ENCODE data around the gene HEATR9. TPM values are rescaled to one million over a fixed set of nuclear protein-coding genes. Genes with fewer than 3 reads are reported as not detected.

The HEATR9 gene, protein sequence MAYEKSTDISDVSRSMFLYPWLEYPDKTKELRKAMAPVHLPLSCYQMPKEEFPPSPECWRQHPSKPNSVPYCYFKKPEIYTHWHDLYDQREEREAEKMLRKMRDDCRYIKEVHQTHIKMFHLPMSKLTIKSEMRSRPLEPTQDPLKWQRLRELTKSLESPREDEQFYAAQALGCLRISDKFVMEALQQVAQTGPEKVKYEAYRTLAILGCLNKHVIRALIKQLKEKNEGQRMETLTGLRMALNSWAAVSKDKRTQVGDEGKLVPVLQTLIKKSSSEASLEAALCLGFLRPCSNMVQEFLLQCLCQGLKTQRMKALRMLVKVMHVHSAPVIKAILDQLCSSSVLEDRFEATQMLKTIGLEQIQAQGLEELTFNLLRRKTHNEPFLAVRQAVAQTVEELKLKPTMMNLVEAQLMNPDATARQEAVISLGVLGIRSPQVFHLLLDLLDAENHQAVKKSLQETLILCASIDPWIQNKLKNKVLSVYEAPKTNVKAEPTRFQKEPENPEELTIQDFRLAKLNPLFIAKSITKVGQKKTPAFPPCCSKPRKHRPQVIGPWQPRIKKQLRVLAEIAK
- total RNA-seq (1 to 10 TPM; 2.3 to 2.6 TPM), polyA plus RNA-seq (0.55 TPM)

DNA sequence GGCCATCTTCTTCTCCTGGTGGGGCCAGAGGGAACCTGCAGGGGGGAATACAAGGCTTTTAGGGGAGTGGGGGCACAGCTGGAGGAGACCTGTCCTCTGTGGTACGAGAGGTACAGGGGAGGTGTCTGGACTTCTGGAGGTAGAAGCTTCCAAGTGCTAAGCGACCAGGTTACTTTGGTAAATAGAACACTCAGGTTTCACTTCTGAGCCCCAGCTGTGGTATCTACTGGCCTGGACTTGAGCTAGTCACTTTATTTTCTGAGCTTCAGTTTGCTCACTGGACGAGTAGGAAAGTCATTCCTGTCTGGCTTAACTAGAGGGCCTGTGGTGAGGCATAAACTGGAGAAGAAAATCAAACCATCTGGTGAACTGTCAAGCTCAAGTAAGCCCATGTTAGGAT lies at the start of gene HEATR9:
Gene HEATR9, minus strand, starts transcription at position 155 of the 400 bp plus-strand sequence. Its CDS starts 149 bp downstream, at position 6.
- Histone ChIP-seq H3K9me3 (ENCODE audit: low read length) (no peaks in the 10 kb centered on the region), H3K27me3 (ENCODE audit: insufficient read depth, low read length, poor library complexity, severe bottlenecking) (no peaks in the 10 kb centered on the region), H3K4me1 (ENCODE audit: insufficient read depth, low read length) (peaks cover 10% of the 10 kb centered on the region), H3K36me3 (ENCODE audit: insufficient read depth, low read length) (peaks cover 4% of the 10 kb centered on the region), H3K27ac (ENCODE audit: low read depth, low read length) (no peak within 1 kb of the TSS), H3K4me3 (ENCODE audit: low read length) (no peak within 1 kb of the TSS)
- ChIA-PET CTCF (interaction anchor here (1.1 to 1.5 kb wide), 6 partner anchors 9 to 280 kb away, joined by 3 read pairs; partner anchors contain the start of gene CCL5), POLR2A (interaction anchor here (0.6 to 1.6 kb wide), 10 partner anchors 9 to 78 kb away, joined by 3 to 6 read pairs (median 4); no protein-coding TSS in a partner anchor)
- Mint-ChIP-seq H3K36me3 (peaks cover 23 to 70% (median 25%) of the 10 kb centered on the region in 3 donors), H3K27ac (peak within 1 kb of the TSS; percentile 22 to 83 (median 70)), H3K4me3 (no peak within 1 kb of the TSS), H3K4me1 (peaks cover 53 to 82% (median 67%) of the 10 kb centered on the region in 3 donors), H3K27me3 (no peaks in the 10 kb centered on the region), H3K9me3 (no peaks in the 10 kb centered on the region)
- no peak for DNase-seq

DNA sequence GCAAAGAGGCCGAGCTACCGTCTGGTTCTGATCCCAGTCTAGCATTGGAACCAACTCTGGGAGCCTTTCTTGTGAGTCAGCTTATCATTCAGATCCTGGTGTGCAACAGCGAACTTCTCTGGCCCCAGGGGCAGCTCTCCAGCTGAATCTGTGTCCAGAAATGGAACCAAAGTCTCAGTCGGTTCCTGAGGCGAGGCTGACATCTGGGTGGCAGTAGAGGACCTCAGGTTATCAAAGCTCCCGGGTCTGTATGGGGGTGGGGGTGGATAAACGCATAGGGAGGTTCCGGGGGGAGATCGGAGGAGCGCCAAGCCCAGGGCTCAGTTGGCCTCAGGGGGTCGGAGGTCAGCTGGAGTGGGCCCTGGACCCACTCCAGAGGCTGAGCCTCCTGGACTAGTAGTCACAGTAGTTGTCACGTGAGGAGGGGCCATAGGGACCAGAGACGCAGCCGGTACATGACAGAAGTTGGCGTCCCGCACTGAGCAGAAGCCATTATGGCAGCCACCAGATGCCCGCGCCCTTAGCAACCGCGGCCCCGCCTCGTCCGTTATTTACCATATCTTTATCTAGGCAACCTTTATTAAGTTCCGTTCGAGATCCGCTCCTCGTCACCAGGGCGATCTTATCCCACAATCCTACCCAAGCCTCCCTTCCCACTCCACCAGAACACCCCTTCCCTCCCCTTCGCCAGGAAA lies 49.0 kb upstream of the HEATR9 start:
- peaks cover 22% of the 10 kb centered on the region for H3K4me1 ChIP-seq (ENCODE audit: insufficient read depth, low read length)
- Mint-ChIP-seq H3K4me1 (peaks cover 57 to 83% (median 61%) of the 10 kb centered on the region in 3 donors), H3K4me3 (no peak overlapping the region), H3K36me3 (peaks cover 0 to 13% (median 4%) of the 10 kb centered on the region in 3 donors), H3K27me3 (no peaks in the 10 kb centered on the region), H3K27ac (peak overlapping the region in 3 of 8 donors; percentile 22 to 63 (median 29)), H3K9me3 (no peaks in the 10 kb centered on the region)
- ChIA-PET POLR2A (interaction anchor here (0.6 to 1.5 kb wide), 2 partner anchors 10 to 225 kb away, joined by 3 read pairs; no protein-coding TSS in a partner anchor), CTCF (interaction anchor here (1.4 to 1.9 kb wide), 4 partner anchors 11 to 68 kb away, joined by 4 to 6 read pairs (median 4); no protein-coding TSS in a partner anchor)
- H3K36me3 ChIP-seq (ENCODE audit: insufficient read depth, low read length): no peaks in the 10 kb centered on the region
- H3K27ac ChIP-seq (ENCODE audit: low read depth, low read length): no peak overlapping the region
- DNase-seq: no peak
- no peaks in the 10 kb centered on the region for H3K27me3 ChIP-seq (ENCODE audit: insufficient read depth, low read length, poor library complexity, severe bottlenecking)
- no peaks in the 10 kb centered on the region for H3K9me3 ChIP-seq (ENCODE audit: low read length)
- H3K4me3 ChIP-seq (ENCODE audit: low read length): no peak overlapping the region

DNA sequence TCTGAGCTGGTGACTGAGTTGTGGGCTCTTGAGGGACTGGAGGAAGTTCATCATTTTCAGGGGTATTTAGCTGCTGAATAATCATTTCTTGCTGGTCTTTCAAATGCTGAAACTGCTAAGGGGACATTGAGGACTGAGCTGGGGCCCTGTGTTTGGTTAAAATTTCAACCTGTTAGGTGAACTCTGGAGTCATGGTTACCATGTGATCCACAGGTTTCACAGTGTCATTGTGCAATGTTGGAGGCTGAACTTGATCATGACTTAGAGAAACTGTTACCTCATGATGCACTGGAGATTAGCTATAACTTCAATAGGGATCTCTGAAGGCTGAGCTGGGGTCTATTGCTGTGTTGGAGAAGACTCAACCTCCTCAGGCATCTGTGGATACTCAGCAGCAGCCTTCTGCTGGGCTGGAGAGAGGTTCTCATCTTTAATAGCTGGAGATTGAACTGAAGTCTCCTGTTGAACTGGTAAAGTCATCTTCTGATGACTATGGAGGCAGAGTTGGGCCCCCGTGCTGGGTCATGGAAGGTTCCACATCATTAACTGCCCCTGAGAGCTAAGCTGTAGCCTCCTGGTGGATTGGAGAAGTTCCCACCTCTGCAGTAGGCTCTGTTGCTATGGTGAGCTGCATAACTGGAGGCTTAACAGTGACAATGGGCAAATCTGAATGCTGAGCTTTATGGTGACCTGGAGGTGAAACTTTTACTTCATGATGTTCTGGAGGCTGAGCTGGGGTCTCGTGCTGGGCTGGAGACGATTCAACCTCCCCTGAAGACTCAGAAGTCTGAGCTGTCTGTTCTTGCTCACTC lies 46.7 kb upstream of the HEATR9 start:
- Histone ChIP-seq H3K36me3 (ENCODE audit: insufficient read depth, low read length) (no peaks in the 10 kb centered on the region), H3K9me3 (ENCODE audit: low read length) (no peaks in the 10 kb centered on the region), H3K4me1 (ENCODE audit: insufficient read depth, low read length) (peaks cover 22% of the 10 kb centered on the region), H3K27ac (ENCODE audit: low read depth, low read length) (no peak overlapping the region), H3K4me3 (ENCODE audit: low read length) (no peak overlapping the region), H3K27me3 (ENCODE audit: insufficient read depth, low read length, poor library complexity, severe bottlenecking) (no peaks in the 10 kb centered on the region)
- Mint-ChIP-seq H3K4me3 (peak overlapping the region in 3 of 7 donors; percentile 8 to 19 (median 16)), H3K4me1 (peaks cover 57 to 85% (median 64%) of the 10 kb centered on the region in 3 donors), H3K9me3 (no peaks in the 10 kb centered on the region), H3K27me3 (no peaks in the 10 kb centered on the region), H3K36me3 (peaks cover 4 to 9% (median 8%) of the 10 kb centered on the region in 3 donors), H3K27ac (peak overlapping the region in 3 of 8 donors; percentile 29 to 73 (median 36))
- no peak for DNase-seq
- ChIA-PET CTCF (interaction anchor here (0.8 to 3.2 kb wide), 8 partner anchors 8 to 66 kb away, joined by 3 to 13 read pairs (median 5); partner anchors contain the start of genes HEATR9 and RDM1), POLR2A (interaction anchor here (1.5 kb wide), 1 partner anchor 47 kb away, joined by 4 read pairs; the partner anchor contains the start of gene HEATR9)

DNA sequence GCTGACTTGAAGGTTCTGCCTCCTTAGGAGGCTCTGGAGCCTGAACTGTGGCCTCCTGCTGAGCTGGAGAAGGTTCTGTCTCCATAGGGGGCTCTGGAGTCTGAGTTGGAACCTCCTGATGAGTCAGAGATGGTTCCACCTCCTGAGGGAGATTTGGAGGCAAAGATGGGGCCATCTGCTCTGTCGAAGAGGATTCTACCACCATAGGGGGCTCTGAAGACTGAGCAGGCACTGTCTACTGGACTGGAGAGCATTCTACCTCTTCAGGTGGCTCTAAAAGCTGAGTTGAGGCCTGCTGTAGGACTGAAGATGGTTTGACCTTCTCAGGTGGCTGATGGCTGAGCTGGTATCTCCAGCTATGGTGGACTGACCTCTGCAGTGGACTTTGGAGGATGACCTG lies 45.7 kb upstream of the HEATR9 start:
- DNase-seq: no peak
- no peaks in the 10 kb centered on the region for H3K9me3 Mint-ChIP-seq
- Histone ChIP-seq H3K36me3 (ENCODE audit: insufficient read depth, low read length) (no peaks in the 10 kb centered on the region), H3K4me3 (ENCODE audit: low read length) (no peak overlapping the region), H3K9me3 (ENCODE audit: low read length) (no peaks in the 10 kb centered on the region), H3K27me3 (ENCODE audit: insufficient read depth, low read length, poor library complexity, severe bottlenecking) (no peaks in the 10 kb centered on the region), H3K27ac (ENCODE audit: low read depth, low read length) (no peak overlapping the region), H3K4me1 (ENCODE audit: insufficient read depth, low read length) (peaks cover 22% of the 10 kb centered on the region)
- H3K4me3 Mint-ChIP-seq: peak overlapping the region in 2 of 7 donors; percentile 35 to 46
- H3K36me3 Mint-ChIP-seq: peaks cover 0 to 9% (median 8%) of the 10 kb centered on the region in 3 donors
- ChIA-PET CTCF (interaction anchor here (1.2 to 3.2 kb wide), 4 partner anchors 13 to 65 kb away, joined by 4 to 13 read pairs (median 6); partner anchors contain the start of gene RDM1), POLR2A (interaction anchor here (0.8 to 1.5 kb wide), 2 partner anchors 16 to 46 kb away, joined by 3 to 4 read pairs; partner anchors contain the start of gene HEATR9)
- peak overlapping the region in 2 of 8 donors; percentile 8 to 10 for H3K27ac Mint-ChIP-seq
- no peaks in the 10 kb centered on the region for H3K27me3 Mint-ChIP-seq
- peaks cover 58 to 85% (median 66%) of the 10 kb centered on the region in 3 donors for H3K4me1 Mint-ChIP-seq

DNA sequence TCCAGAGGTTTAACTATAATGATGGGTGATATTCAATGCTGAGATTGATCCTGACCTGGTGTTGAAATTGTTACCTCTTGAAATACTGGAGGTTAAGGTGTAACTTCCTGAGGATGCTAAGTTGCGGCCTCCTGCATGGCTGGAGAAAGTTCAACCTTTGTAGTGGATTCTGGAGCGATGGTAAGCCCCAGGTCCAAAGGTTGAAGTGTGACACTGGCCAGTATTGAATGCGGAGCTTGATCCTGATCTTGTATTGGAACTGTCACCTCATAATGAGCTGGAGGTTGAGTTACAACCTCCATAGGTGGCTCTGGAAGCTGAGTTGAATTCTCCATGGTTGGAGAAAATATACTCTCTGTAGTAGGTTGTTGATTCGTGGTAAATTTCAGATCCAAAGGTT lies 44.9 kb upstream of the HEATR9 start:
- H3K27ac Mint-ChIP-seq: peak overlapping the region in 4 of 8 donors; percentile 27 to 76 (median 40)
- Histone ChIP-seq H3K27me3 (ENCODE audit: insufficient read depth, low read length, poor library complexity, severe bottlenecking) (no peaks in the 10 kb centered on the region), H3K4me1 (ENCODE audit: insufficient read depth, low read length) (peaks cover 22% of the 10 kb centered on the region)

DNA sequence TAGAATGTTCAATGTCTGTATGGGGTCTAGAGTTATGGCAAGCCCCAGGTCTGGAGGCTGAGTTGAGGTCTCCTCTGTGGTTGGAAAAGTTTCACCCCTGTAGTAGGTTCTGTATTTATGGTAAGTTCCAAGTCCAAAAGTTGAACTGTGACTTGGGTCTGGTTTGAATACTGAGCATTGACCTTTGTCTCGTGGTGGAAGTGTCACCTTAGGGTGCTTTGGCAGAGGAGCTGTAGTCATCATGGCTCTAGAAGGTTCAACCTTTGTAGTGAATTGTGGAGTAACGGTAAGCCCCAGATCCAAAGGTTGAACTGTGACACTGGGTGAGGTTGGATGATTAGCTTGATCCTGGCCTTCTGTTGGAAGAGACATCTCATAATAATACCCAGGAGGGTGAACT lies 44.3 kb upstream of the HEATR9 start:
- H3K4me3 Mint-ChIP-seq: peak overlapping the region in 5 of 7 donors; percentile 12 to 77 (median 60)
- Histone ChIP-seq H3K27ac (ENCODE audit: low read depth, low read length) (no peak overlapping the region), H3K4me1 (ENCODE audit: insufficient read depth, low read length) (peaks cover 22% of the 10 kb centered on the region), H3K27me3 (ENCODE audit: insufficient read depth, low read length, poor library complexity, severe bottlenecking) (no peaks in the 10 kb centered on the region), H3K36me3 (ENCODE audit: insufficient read depth, low read length) (no peaks in the 10 kb centered on the region), H3K9me3 (ENCODE audit: low read length) (no peaks in the 10 kb centered on the region), H3K4me3 (ENCODE audit: low read length) (no peak overlapping the region)
- ChIA-PET POLR2A (no interaction called here), CTCF (no interaction called here)
- peak overlapping the region in 4 of 8 donors; percentile 3 to 76 (median 41) for H3K27ac Mint-ChIP-seq
- H3K27me3 Mint-ChIP-seq: no peaks in the 10 kb centered on the region
- H3K36me3 Mint-ChIP-seq: peaks cover 5 to 10% (median 7%) of the 10 kb centered on the region in 3 donors
- H3K4me1 Mint-ChIP-seq: peaks cover 61 to 88% (median 72%) of the 10 kb centered on the region in 3 donors
- no peaks in the 10 kb centered on the region for H3K9me3 Mint-ChIP-seq
- no peak for DNase-seq

More for the DNA sequence above, 44.9 kb upstream of the HEATR9 start:
- Histone ChIP-seq H3K9me3 (ENCODE audit: low read length) (no peaks in the 10 kb centered on the region), H3K4me3 (ENCODE audit: low read length) (no peak overlapping the region), H3K27ac (ENCODE audit: low read depth, low read length) (no peak overlapping the region), H3K36me3 (ENCODE audit: insufficient read depth, low read length) (no peaks in the 10 kb centered on the region)
- POLR2A ChIA-PET: interaction anchor here (0.8 kb wide), 1 partner anchor 15 kb away, joined by 3 read pairs; no protein-coding TSS in a partner anchor
- peak overlapping the region in 6 of 7 donors; percentile 35 to 77 (median 62) for H3K4me3 Mint-ChIP-seq
- CTCF ChIA-PET: interaction anchor here (1.2 to 3.2 kb wide), 2 partner anchors 13 to 17 kb away, joined by 4 to 13 read pairs; partner anchors contain the start of gene RDM1
- no peaks in the 10 kb centered on the region for H3K27me3 Mint-ChIP-seq
- peaks cover 61 to 88% (median 70%) of the 10 kb centered on the region in 3 donors for H3K4me1 Mint-ChIP-seq
- DNase-seq: no peak
- no peaks in the 10 kb centered on the region for H3K9me3 Mint-ChIP-seq
- peaks cover 5 to 10% (median 9%) of the 10 kb centered on the region in 3 donors for H3K36me3 Mint-ChIP-seq

All from CD8-positive, alpha-beta memory T cell (primary cell).